Right cardiac atrium (tissue), 5 donors: ENCODE results near the gene PLPP4. TPM values are rescaled to one million over a fixed set of nuclear protein-coding genes. Genes with fewer than 3 reads are reported as not detected.

Source experiments
- ATAC-seq, 2 donors: fragments of 200-7000 bp; cut with Tn5 transposase; one replicate each; pipeline versions ENCODE4 v1.8.0 to v1.9.1; 2020; ENCODE audit warnings: moderate library complexity in 2 of 2, mild to moderate bottlenecking in 1 of 2
- DNase-seq, 3 donors: peaks; one replicate each; pipeline ENCODE4 v3.0.0-alpha.2; 2020
- H3K27ac ChIP-seq: one replicate; pipeline ENCODE4 v1.5.1; 2013; ENCODE audit warnings: mild to moderate bottlenecking, low read length, control low read depth, moderate library complexity
- H3K27me3 ChIP-seq: one replicate; pipeline ENCODE4 v1.6.1; 2013; ENCODE audit not compliant: control insufficient read depth, insufficient read depth
- H3K4me1 ChIP-seq: one replicate; pipeline ENCODE4 v1.6.1; 2013; ENCODE audit warnings: low read length; ENCODE audit not compliant: control insufficient read depth, insufficient read depth
- H3K4me3 ChIP-seq: one replicate; pipeline ENCODE4 v1.5.1; 2013; ENCODE audit warnings: low read length, control low read depth
- H3K9me3 ChIP-seq: one replicate; pipeline ENCODE4 v1.6.1; 2013; ENCODE audit warnings: low read length; ENCODE audit not compliant: control insufficient read depth
- WGBS: extraction: QIAGEN DNeasy Blood & Tissue Kit; methylation state at CpG from one replicate; pipeline ENCODE4 v1.1.7; 2013; 5-methylcytosine and 5-hydroxymethylcytosine counted together
- intact Hi-C, 4 donors: fragments of 100-400 bp; cut with DNase I; formaldehyde crosslinking; loops; one replicate each; pipeline versions ENCODE4 v1.11.0 to v1.14.0; 2022 to 2023
- polyA plus RNA-seq: library from polyadenylated mRNA; stranded (reverse); fragments of 200-250 nt; gene quantifications from one replicate; pipeline ENCODE4 v1.2.3, GENCODE V29; 2013
- total RNA-seq, 4 donors: library from RNA; stranded (reverse); fragmentation: NEBNext Ultra II Directional; extraction: Animal tissue kit (Norgen Biotek cat#: 25700); gene quantifications; one replicate each; pipeline ENCODE4 v1.2.1, GENCODE V29; 2021
- donor health status: healthy with polysubstance abuse.
- donor health status: DM: no; HTN: yes; CAD: no.
- donor health status: DM: no; HTN: no; CAD: no.
- donor health status: DM: no; HTN: yes; CAD: no; lungs with severe emphysema.
- donor health status: DM: yes; HTN: yes; CAD: no.

PLPP4 gene
- total and polyA plus RNA-seq, 5 donors, result 0.09 TPM; not detected in 4

DNA sequence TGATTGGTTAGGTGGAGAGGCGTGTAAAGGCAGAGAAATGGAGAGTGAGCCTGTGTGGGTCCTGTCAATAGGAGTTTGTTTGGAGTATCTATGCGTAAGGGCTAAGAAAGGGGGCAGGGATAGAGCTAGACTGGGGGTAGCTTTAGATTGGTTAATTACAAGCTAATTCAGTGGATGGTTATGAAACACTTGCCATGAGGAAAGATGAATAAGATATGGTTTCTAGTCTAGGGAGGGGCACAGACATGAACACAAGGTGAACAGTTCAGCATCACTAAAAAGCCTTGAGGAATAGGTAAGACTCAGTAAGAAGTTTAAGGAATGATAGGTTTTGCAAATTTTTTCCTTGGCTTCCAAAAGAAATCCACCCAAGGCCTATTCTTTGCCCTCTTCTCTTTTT, 50.6 kb downstream of the PLPP4 start:
- 76% methylated on average over 2 of the region's 2 CpGs for WGBS
- H3K4me3 ChIP-seq, result no peak overlapping the region
- no peak for DNase-seq
- ATAC-seq, result no peak
- no peaks in the 10 kb centered on the region for H3K4me1 ChIP-seq
- H3K27ac ChIP-seq, result no peak overlapping the region
- intact Hi-C loops, result no loop called here
- no peaks in the 10 kb centered on the region for H3K27me3 ChIP-seq
- H3K9me3 ChIP-seq, result no peaks in the 10 kb centered on the region

DNA sequence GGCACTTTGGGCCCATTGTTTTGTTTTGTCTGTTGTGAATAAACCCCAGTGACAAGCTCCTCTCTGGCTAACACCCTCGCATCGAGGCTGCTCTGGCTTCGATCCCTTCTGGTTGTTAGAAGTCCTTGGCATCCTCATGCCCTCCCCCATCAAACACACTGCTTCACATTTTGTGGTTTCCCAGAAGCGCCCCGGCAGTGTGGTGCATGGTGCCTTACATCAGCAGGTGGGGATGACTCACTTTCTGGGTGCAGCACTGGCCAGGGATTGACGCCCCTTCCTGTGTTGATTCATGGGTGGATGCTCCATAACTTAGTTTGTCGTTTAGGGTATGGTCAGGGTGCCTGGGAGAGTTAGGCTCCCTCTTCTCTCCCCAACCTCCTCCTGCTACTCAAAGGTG, 51.4 kb downstream of the PLPP4 start:
- DNase-seq, result no peak
- ATAC-seq, result no peak
- H3K4me3 ChIP-seq, result no peak overlapping the region
- intact Hi-C loops, result no loop called here
- no peaks in the 10 kb centered on the region for H3K9me3 ChIP-seq
- WGBS, result 77% methylated on average over 7 of the region's 7 CpGs
- H3K4me1 ChIP-seq, result no peaks in the 10 kb centered on the region
- H3K27ac ChIP-seq, result no peak overlapping the region
- H3K27me3 ChIP-seq, result no peaks in the 10 kb centered on the region

- intact Hi-C loops, result no loop called here
- Histone ChIP-seq H3K27me3 (no peaks in the 10 kb centered on the region), H3K4me3 (no peak overlapping the region), H3K27ac (no peak overlapping the region), H3K4me1 (no peaks in the 10 kb centered on the region), H3K9me3 (no peaks in the 10 kb centered on the region)
- WGBS, result 67% methylated on average over 1 of the region's 1 CpG
- DNase-seq (no peak), ATAC-seq (no peak)
Measured at GRCh38 chr10:120508966-120509365, 51.9 kb downstream of the PLPP4 start.

- ATAC-seq, result no peak
- intact Hi-C loops, result no loop called here
Measured at GRCh38 chr10:120511165-120511564, 54.1 kb downstream of the PLPP4 start.

DNA sequence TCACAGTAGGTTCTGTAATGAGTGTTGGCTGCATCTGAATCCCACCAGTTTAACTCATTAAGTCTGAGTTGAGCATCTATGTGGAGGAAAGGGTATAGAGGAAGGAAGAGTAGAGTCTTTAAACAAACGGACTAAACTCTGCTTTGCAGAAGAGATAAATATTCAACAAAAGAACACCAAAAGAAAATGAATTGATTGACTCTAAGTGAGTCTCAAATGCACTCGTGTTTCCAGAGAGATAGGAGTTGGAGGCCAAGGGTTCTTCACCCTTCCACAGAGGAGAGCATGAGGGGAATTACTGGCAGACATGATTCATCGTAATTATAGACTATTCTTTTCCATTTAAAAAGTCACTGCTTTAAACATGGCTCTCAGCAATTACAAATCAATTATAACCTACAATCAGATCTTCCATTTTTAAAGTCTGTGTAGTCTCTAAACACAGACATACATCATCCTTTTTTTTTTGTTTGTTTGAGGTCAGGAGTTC, 56.3 kb downstream of the PLPP4 start:
- ATAC-seq, result no peak
- intact Hi-C loops, result no loop called here

More at GRCh38 chr10:120511165-120511564, 54.1 kb downstream of the PLPP4 start:
- no peak overlapping the region for H3K27ac ChIP-seq
- no peak for DNase-seq
- H3K4me3 ChIP-seq, result no peak overlapping the region
- H3K27me3 ChIP-seq, result no peaks in the 10 kb centered on the region
- H3K4me1 ChIP-seq, result no peaks in the 10 kb centered on the region
- 76% methylated on average over 3 of the region's 3 CpGs for WGBS
- H3K9me3 ChIP-seq, result no peaks in the 10 kb centered on the region

DNA sequence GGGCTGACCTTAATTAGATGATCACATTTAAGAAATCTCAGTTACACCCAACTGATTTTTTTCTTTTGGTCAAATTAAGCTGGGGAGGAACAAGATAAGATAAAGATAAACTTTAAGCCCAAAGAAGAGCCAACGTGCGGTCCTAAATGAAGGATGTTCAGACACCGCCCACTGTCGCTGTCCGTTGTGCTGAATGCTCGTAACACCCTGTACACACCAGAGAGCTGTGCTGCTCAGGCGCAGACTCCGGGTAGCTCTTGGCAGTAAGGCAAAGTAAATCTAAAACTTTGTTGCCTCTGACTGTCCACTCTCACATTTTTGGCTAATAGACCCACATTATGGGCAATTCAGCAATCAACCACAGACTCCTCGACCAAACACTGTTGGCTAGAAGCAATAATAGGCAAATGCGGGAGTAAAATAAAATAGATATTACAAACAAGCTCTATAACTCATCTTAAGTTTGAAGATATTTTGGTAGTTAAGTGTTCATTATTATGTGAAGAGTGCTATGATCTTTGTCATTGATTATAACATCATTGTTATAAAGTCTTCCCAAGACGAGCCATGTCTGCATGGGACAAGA, 57.1 kb downstream of the PLPP4 start:
- 31% methylated on average over 11 of the region's 11 CpGs for WGBS
- no peak overlapping the region for H3K27ac ChIP-seq
- intact Hi-C loops, result no loop called here
- H3K27me3 ChIP-seq, result no peaks in the 10 kb centered on the region
- no peaks in the 10 kb centered on the region for H3K4me1 ChIP-seq
- H3K4me3 ChIP-seq, result no peak overlapping the region
- no peaks in the 10 kb centered on the region for H3K9me3 ChIP-seq
- DNase-seq, result peak in 1 of 3 donors; percentile 43
- ATAC-seq, result no peak

More for the DNA sequence above, 56.3 kb downstream of the PLPP4 start:
- no peaks in the 10 kb centered on the region for H3K27me3 ChIP-seq
- H3K4me1 ChIP-seq, result no peaks in the 10 kb centered on the region
- DNase-seq, result no peak
- H3K27ac ChIP-seq, result no peak overlapping the region
- 59% methylated on average over 3 of the region's 3 CpGs for WGBS
- H3K4me3 ChIP-seq, result no peak overlapping the region
- H3K9me3 ChIP-seq, result no peaks in the 10 kb centered on the region

- WGBS, result 62% methylated on average over 2 of the region's 2 CpGs
- ATAC-seq (no peak), DNase-seq (no peak)
- Histone ChIP-seq H3K9me3 (no peaks in the 10 kb centered on the region), H3K27ac (no peak overlapping the region), H3K4me3 (no peak overlapping the region), H3K4me1 (no peaks in the 10 kb centered on the region), H3K27me3 (no peaks in the 10 kb centered on the region)
- intact Hi-C loops, result no loop called here
Measured at GRCh38 chr10:120514959-120515358, 57.9 kb downstream of the PLPP4 start.

- no peak overlapping the region for H3K27ac ChIP-seq
- no peaks in the 10 kb centered on the region for H3K9me3 ChIP-seq
- no peak for DNase-seq
- H3K4me1 ChIP-seq, result no peaks in the 10 kb centered on the region
- no peak for ATAC-seq
- no peak overlapping the region for H3K4me3 ChIP-seq
- intact Hi-C loops, result no loop called here
- 70% methylated on average over 2 of the region's 2 CpGs for WGBS
- H3K27me3 ChIP-seq, result no peaks in the 10 kb centered on the region
Measured at GRCh38 chr10:120515741-120516140, 58.7 kb downstream of the PLPP4 start.

DNA sequence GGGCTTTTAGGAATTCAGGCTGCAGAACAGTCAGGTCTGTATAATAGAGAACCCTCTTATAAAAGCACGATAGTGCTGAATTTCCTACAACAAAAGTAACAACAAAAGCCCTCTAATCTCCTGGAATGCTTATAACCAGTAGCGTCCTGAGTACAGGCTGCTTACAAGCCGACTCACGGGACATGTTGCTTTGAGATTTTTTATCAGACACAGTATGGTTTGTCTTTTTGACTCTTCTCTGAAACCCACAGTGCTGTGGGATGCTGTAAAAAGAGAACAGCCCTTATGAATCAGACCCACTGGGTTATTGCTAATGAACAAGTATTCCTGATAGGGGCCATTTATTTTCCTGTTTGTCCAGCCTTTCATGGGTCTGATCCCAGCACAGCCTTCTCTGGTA, 59.4 kb downstream of the PLPP4 start:
- Histone ChIP-seq H3K27ac (no peak overlapping the region), H3K9me3 (no peaks in the 10 kb centered on the region), H3K27me3 (no peaks in the 10 kb centered on the region), H3K4me1 (no peaks in the 10 kb centered on the region), H3K4me3 (no peak overlapping the region)
- ATAC-seq, result no peak
- no peak for DNase-seq
- intact Hi-C loops, result no loop called here
- WGBS, result 76% methylated on average over 4 of the region's 4 CpGs

DNA sequence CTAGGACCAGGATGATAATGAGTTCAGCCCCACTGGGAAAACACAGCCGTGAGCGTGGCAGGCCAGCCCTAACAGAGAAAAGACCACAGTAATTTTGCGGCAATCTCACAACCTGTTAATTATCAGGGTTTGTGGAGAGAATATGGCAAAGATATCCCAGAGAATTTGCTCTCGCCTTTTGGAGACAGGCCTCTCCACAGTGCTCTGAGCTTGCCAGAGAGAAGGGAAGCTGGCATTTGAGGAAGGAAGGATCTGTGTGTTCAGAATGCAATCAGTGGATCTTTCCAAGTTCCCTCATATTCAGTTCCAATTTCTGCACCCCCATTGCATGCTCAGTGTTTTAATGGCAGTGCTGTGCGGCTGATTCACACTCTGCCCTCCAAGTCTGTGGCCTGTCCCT, 60.2 kb downstream of the PLPP4 start:
- 71% methylated on average over 5 of the region's 5 CpGs for WGBS
- Histone ChIP-seq H3K27ac (no peak overlapping the region), H3K9me3 (no peaks in the 10 kb centered on the region), H3K27me3 (no peaks in the 10 kb centered on the region), H3K4me1 (no peaks in the 10 kb centered on the region), H3K4me3 (no peak overlapping the region)
- no peak for DNase-seq
- intact Hi-C loops, result no loop called here
- no peak for ATAC-seq

DNA sequence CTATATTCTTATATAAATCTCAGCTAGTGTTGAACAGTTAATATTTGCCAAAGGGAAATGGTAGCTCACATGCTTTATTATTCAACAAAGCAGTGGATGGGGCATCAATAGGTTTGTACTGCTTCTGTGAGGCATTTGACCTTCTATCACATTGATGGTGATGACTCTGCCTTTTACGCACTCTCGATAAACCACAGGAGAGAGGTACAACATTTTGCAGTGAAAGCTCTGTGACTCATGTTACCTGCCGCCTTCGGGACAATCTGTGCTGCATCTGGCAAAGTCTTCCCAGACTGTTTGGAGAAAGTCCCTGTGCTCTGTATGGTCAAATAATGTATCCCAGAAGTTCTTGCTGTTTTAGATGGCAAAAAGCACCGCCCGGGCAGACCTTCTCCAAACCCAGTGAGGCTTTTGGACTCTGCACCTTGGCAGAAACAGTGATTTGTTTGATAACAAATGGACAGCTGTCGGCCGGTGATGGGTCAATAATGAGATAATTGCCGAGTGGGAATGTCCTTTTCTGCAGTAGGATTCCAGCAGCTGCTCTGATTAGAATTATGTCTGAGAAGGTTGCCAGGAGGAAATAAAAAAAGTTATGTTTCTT, 61.0 kb downstream of the PLPP4 start:
- intact Hi-C loops, result no loop called here
- no peak for ATAC-seq
- no peak overlapping the region for H3K4me3 ChIP-seq
- no peaks in the 10 kb centered on the region for H3K27me3 ChIP-seq
- no peak for DNase-seq
- no peaks in the 10 kb centered on the region for H3K9me3 ChIP-seq
- no peak overlapping the region for H3K27ac ChIP-seq
- WGBS, result 74% methylated on average over 9 of the region's 9 CpGs
- no peaks in the 10 kb centered on the region for H3K4me1 ChIP-seq
